ENCODE results near the gene INPP4B. TPM values are rescaled to one million over a fixed set of nuclear protein-coding genes. Genes with fewer than 3 reads are reported as not detected.

Gene INPP4B
- total RNA-seq, 1 donor from 2014 or later = 32.7 TPM

GRCh38 chr4:142687547-142688275 is 158.4 kb downstream of the INPP4B start:
- intact Hi-C loops (cut with DNase I) = no loop called here

GRCh38 chr4:142686081-142686480 is 160.0 kb downstream of the INPP4B start:
- intact Hi-C loops (cut with DNase I) = no loop called here
- no peak for DNase-seq (ENCODE audit: low spot score in 2 of 2)
- no peaks in the 10 kb centered on the region for H3K9me3 ChIP-seq

More at GRCh38 chr4:142687547-142688275, 158.4 kb downstream of the INPP4B start:
- Histone ChIP-seq H3K27me3 (no peaks in the 10 kb centered on the region), H3K36me3 (no peaks in the 10 kb centered on the region), H3K9me3 (no peaks in the 10 kb centered on the region), H3K4me3 (no peak overlapping the region), H3K4me1 (peaks cover 0 to 5% of the 10 kb centered on the region in 2 donors), H3K27ac (no peak overlapping the region)
- no peak for TF ChIP-seq CTCF (IDR thresholded peaks at IDR 0.05)
- DNase-seq (ENCODE audit: low spot score in 2 of 2) = no peak

GRCh38 chr4:142683997-142684396 is 162.1 kb downstream of the INPP4B start:
- Histone ChIP-seq H3K36me3 (no peaks in the 10 kb centered on the region), H3K4me1 (peaks cover 0 to 5% of the 10 kb centered on the region in 2 donors), H3K27me3 (no peaks in the 10 kb centered on the region), H3K4me3 (no peak overlapping the region), H3K9me3 (no peaks in the 10 kb centered on the region), H3K27ac (no peak overlapping the region)
- no peak for DNase-seq (ENCODE audit: low spot score in 2 of 2)
- intact Hi-C loops (cut with DNase I) = no loop called here
- TF ChIP-seq CTCF (IDR thresholded peaks at IDR 0.05) = no peak

More at GRCh38 chr4:142686081-142686480, 160.0 kb downstream of the INPP4B start:
- H3K27me3 ChIP-seq = no peaks in the 10 kb centered on the region
- no peaks in the 10 kb centered on the region for H3K36me3 ChIP-seq
- H3K4me1 ChIP-seq = peaks cover 0 to 5% of the 10 kb centered on the region in 2 donors
- no peak for TF ChIP-seq CTCF (IDR thresholded peaks at IDR 0.05)
- no peak overlapping the region for H3K4me3 ChIP-seq
- H3K27ac ChIP-seq = no peak overlapping the region

- intact Hi-C loops (cut with DNase I) = no loop called here
- TF ChIP-seq CTCF (IDR thresholded peaks at IDR 0.05) = no peak
- no peaks in the 10 kb centered on the region for H3K36me3 ChIP-seq
- H3K4me1 ChIP-seq = peaks cover 0 to 5% of the 10 kb centered on the region in 2 donors
- H3K27ac ChIP-seq = no peak overlapping the region
- H3K27me3 ChIP-seq = no peaks in the 10 kb centered on the region
- DNase-seq (ENCODE audit: low spot score in 2 of 2) = no peak
- H3K4me3 ChIP-seq = no peak overlapping the region
- no peaks in the 10 kb centered on the region for H3K9me3 ChIP-seq
These were observed 162.6 kb downstream of the INPP4B start for GRCh38 chr4:142683503-142683902.

GRCh38 chr4:142671516-142671915 is 174.6 kb downstream of the INPP4B start:
- no peak for TF ChIP-seq CTCF (IDR thresholded peaks at IDR 0.05)
- H3K27ac ChIP-seq = no peak overlapping the region
- no peaks in the 10 kb centered on the region for H3K4me1 ChIP-seq
- no peaks in the 10 kb centered on the region for H3K36me3 ChIP-seq
- H3K9me3 ChIP-seq = peaks cover 3 to 51% of the 10 kb centered on the region in 2 donors
- no peaks in the 10 kb centered on the region for H3K27me3 ChIP-seq
- H3K4me3 ChIP-seq = no peak overlapping the region
- DNase-seq (ENCODE audit: low spot score in 2 of 2) = no peak
- intact Hi-C loops (cut with DNase I) = no loop called here

All from ascending aorta (tissue), 2 donors.